ENCODE data around the gene EFCAB13.

- TF ChIP-seq CTCF (IDR thresholded peaks at IDR 0.05) (no peak), POLR2A (IDR thresholded peaks at IDR 0.05) (no peak)
Observed at GRCh38 chr17:47291242-47291873, 32.4 kb upstream of the EFCAB13 start.
